ENCODE results near the gene CAPN5.

CAPN5 gene

DNA sequence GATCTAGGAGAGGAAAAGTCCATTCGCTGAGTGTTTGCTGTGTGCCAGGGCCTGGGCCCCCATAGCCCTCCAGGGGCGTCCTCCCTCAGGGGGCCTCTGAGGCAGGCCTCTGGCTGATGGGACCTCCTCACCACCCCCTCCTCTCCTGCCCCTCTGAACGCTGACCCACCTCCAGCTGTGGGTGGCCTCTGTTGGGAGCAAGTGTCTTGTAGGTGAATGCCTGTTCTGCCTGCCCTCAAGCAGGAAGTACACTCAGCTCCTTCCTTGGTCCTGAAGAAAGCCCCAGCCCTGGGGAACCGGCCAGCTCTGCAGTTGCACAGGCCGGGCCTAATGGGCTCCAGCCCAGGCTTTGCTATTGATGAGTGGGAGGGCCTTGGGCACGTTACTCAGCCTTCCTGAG lies 64.8 kb downstream of the CAPN5 start:
- TF ChIP-seq, protein P1, sequence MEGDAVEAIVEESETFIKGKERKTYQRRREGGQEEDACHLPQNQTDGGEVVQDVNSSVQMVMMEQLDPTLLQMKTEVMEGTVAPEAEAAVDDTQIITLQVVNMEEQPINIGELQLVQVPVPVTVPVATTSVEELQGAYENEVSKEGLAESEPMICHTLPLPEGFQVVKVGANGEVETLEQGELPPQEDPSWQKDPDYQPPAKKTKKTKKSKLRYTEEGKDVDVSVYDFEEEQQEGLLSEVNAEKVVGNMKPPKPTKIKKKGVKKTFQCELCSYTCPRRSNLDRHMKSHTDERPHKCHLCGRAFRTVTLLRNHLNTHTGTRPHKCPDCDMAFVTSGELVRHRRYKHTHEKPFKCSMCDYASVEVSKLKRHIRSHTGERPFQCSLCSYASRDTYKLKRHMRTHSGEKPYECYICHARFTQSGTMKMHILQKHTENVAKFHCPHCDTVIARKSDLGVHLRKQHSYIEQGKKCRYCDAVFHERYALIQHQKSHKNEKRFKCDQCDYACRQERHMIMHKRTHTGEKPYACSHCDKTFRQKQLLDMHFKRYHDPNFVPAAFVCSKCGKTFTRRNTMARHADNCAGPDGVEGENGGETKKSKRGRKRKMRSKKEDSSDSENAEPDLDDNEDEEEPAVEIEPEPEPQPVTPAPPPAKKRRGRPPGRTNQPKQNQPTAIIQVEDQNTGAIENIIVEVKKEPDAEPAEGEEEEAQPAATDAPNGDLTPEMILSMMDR (IDR thresholded peaks at IDR 0.05; ENCODE audit: poor library complexity, severe bottlenecking), result no peak
- DNase-seq (ENCODE audit: low spot score), result no peak
- Histone ChIP-seq H3K9me3 (ENCODE audit: severe bottlenecking) (no peaks in the 10 kb centered on the region), H3K4me1 (ENCODE audit: insufficient read depth, poor library complexity, severe bottlenecking) (no peaks in the 10 kb centered on the region), H3K36me3 (ENCODE audit: low read depth) (no peaks in the 10 kb centered on the region), H3K27ac (ENCODE audit: poor library complexity, severe bottlenecking) (no peak overlapping the region), H3K27me3 (ENCODE audit: insufficient read depth, poor library complexity, severe bottlenecking) (no peaks in the 10 kb centered on the region), H3K4me3 (ENCODE audit: severe bottlenecking) (no peak overlapping the region)
- no peak for ATAC-seq (ENCODE audit: low read depth)

DNA sequence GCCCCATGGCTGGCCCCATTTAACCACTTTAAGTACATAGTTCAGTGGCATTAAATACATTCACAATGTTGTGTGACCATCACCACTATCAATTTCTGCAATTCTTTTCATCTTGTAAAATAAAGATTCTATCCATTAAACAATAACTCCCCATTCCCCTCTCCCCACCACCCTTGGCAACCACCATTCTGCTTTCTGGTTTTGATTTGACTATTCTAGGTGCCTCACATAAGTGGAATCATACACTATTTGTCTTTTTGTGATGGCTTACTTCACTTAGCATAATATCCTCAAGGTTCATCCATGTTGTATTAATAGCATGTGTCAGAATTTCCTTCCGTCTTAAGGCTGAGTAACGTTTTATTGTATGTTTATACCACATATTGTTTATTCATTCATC lies 68.3 kb downstream of the CAPN5 start:
- Histone ChIP-seq H3K27ac (ENCODE audit: poor library complexity, severe bottlenecking) (no peak overlapping the region), H3K36me3 (ENCODE audit: low read depth) (no peaks in the 10 kb centered on the region), H3K27me3 (ENCODE audit: insufficient read depth, poor library complexity, severe bottlenecking) (no peaks in the 10 kb centered on the region), H3K4me3 (ENCODE audit: severe bottlenecking) (no peak overlapping the region), H3K4me1 (ENCODE audit: insufficient read depth, poor library complexity, severe bottlenecking) (no peaks in the 10 kb centered on the region), H3K9me3 (ENCODE audit: severe bottlenecking) (no peaks in the 10 kb centered on the region)
- TF ChIP-seq, protein P1 (IDR thresholded peaks at IDR 0.05; ENCODE audit: poor library complexity, severe bottlenecking), result no peak
- DNase-seq (ENCODE audit: low spot score) (no peak), ATAC-seq (ENCODE audit: low read depth) (no peak)

DNA sequence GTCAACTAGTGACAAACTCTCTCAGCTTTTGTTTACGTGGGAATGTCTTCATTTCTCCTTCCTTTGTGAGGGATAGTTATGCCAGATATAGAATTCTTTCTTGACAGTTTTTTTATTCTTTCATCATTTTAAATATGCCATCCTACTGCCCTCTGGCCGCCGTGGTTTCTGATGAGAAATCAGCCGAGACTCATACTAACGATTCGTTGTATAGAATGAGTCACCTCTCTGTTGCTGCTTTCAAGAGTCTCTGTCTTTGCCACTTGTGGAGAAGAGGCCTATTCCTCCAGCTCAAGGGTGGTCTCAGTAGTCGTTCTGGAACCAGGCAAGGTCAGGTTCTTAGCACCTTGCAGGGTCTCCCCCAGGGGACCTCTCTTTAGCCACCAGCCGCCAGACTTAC lies 69.3 kb downstream of the CAPN5 start:
- Histone ChIP-seq H3K27me3 (ENCODE audit: insufficient read depth, poor library complexity, severe bottlenecking) (no peaks in the 10 kb centered on the region), H3K4me3 (ENCODE audit: severe bottlenecking) (no peak overlapping the region), H3K36me3 (ENCODE audit: low read depth) (no peaks in the 10 kb centered on the region), H3K27ac (ENCODE audit: poor library complexity, severe bottlenecking) (no peak overlapping the region), H3K9me3 (ENCODE audit: severe bottlenecking) (no peaks in the 10 kb centered on the region), H3K4me1 (ENCODE audit: insufficient read depth, poor library complexity, severe bottlenecking) (no peaks in the 10 kb centered on the region)
- DNase-seq (ENCODE audit: low spot score) (no peak), ATAC-seq (ENCODE audit: low read depth) (peak; percentile 62; the same call in 2 of the 3 replicates)
- TF ChIP-seq, protein P1 (IDR thresholded peaks at IDR 0.05; ENCODE audit: poor library complexity, severe bottlenecking), result no peak

GRCh38 chr11:77136784-77137420 lies 70.1 kb downstream of the CAPN5 start:
- Histone ChIP-seq H3K4me3 (ENCODE audit: severe bottlenecking) (no peak overlapping the region), H3K27me3 (ENCODE audit: insufficient read depth, poor library complexity, severe bottlenecking) (no peaks in the 10 kb centered on the region), H3K27ac (ENCODE audit: poor library complexity, severe bottlenecking) (no peak overlapping the region), H3K36me3 (ENCODE audit: low read depth) (no peaks in the 10 kb centered on the region), H3K9me3 (ENCODE audit: severe bottlenecking) (no peaks in the 10 kb centered on the region), H3K4me1 (ENCODE audit: insufficient read depth, poor library complexity, severe bottlenecking) (no peaks in the 10 kb centered on the region)
- TF ChIP-seq, protein P1 (IDR thresholded peaks at IDR 0.05; ENCODE audit: poor library complexity, severe bottlenecking), result no peak
- DNase-seq (ENCODE audit: low spot score), result no peak
- ATAC-seq (ENCODE audit: low read depth), result no peak

DNA sequence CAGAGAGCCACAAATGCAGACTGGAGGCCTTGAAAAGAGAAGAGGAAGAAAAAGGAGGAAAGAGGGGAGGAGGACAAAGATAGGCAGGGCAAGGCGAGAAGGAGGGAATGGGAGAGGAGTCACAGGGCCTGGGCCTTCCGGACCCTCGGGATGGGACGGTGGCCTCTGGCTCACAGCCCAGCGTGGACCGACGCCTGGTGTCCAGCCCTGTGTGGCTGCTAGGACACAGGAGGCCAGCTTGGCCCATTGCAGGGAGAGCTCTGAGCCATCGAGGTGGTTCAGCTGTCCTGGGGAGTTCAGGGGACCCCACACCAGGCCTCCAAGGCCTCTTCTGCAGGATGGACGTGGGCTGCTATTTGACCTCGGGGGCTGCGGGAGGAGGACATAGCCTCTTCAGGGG lies 70.7 kb downstream of the CAPN5 start:
- H3K27ac ChIP-seq (ENCODE audit: poor library complexity, severe bottlenecking), result no peak overlapping the region
- H3K36me3 ChIP-seq (ENCODE audit: low read depth), result no peaks in the 10 kb centered on the region
- TF ChIP-seq, protein P1 (IDR thresholded peaks at IDR 0.05; ENCODE audit: poor library complexity, severe bottlenecking), result no peak
- H3K4me1 ChIP-seq (ENCODE audit: insufficient read depth, poor library complexity, severe bottlenecking), result no peaks in the 10 kb centered on the region
- no peaks in the 10 kb centered on the region for H3K9me3 ChIP-seq (ENCODE audit: severe bottlenecking)
- DNase-seq (ENCODE audit: low spot score) (no peak), ATAC-seq (ENCODE audit: low read depth) (no peak)
- no peak overlapping the region for H3K4me3 ChIP-seq (ENCODE audit: severe bottlenecking)
- no peaks in the 10 kb centered on the region for H3K27me3 ChIP-seq (ENCODE audit: insufficient read depth, poor library complexity, severe bottlenecking)
